Keratinocyte (primary cell): ENCODE results near the gene LRATD1.

Experiments used
- EZH2 ChIP-seq: IDR thresholded peaks from one replicate; pipeline ENCODE4 v1.6.1; 2012; ENCODE audit warnings: inconsistent platforms, mild to moderate bottlenecking, low read length, moderate library complexity
- TF ChIP-seq, protein P1 (sequence below), 3 experiments: IDR thresholded peaks in 1 of 3; conservative IDR thresholded peaks in 1 of 3; optimal IDR thresholded peaks in 1 of 3; 2 replicates in 2 of 3; 3 replicates in 1 of 3; pipeline versions ENCODE3 to v1.5.1; 2011; ENCODE audit warnings: low read length in 3 of 3, mild to moderate bottlenecking in 3 of 3, moderate library complexity in 2 of 3, control low read depth in 1 of 3, inconsistent platforms in 1 of 3; ENCODE audit not compliant: insufficient read depth in 2 of 3; ENCODE audit errors: extremely low read depth in 1 of 3

DNA sequence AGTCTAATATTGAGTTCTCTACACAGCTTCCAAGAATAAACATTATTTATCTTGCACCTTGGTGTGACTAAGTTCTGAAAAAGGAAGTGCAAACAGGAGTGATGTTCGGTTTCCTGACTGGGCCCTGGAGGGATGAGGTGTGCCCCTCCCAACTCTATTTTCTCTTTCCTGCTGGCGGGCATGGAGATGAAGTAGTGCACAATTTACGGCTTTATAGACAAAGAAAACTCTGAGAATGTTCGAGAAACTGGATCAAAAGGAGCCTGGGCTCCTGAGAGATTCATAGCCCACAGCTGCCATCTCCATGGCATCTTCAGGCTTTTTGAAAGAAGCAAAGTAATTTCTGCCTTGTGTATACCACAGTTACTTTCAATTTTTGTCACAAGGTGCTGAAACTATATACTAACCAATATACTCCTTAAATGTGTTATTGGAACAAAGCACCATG lies 22.3 kb downstream of the LRATD1 start:
- TF ChIP-seq, protein P1, sequence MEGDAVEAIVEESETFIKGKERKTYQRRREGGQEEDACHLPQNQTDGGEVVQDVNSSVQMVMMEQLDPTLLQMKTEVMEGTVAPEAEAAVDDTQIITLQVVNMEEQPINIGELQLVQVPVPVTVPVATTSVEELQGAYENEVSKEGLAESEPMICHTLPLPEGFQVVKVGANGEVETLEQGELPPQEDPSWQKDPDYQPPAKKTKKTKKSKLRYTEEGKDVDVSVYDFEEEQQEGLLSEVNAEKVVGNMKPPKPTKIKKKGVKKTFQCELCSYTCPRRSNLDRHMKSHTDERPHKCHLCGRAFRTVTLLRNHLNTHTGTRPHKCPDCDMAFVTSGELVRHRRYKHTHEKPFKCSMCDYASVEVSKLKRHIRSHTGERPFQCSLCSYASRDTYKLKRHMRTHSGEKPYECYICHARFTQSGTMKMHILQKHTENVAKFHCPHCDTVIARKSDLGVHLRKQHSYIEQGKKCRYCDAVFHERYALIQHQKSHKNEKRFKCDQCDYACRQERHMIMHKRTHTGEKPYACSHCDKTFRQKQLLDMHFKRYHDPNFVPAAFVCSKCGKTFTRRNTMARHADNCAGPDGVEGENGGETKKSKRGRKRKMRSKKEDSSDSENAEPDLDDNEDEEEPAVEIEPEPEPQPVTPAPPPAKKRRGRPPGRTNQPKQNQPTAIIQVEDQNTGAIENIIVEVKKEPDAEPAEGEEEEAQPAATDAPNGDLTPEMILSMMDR (optimal IDR thresholded peaks at IDR 0.05 in 1 of 3, IDR thresholded peaks at IDR 0.05 in 1 of 3, conservative IDR thresholded peaks at IDR 0.05 in 1 of 3; ENCODE audit: extremely low read depth in 1 of 3, insufficient read depth in 2 of 3, low read length in 3 of 3): no peak
- no peak for TF ChIP-seq EZH2
